Hematopoietic multipotent progenitor cell (in vitro differentiated cells): Measurements from ENCODE around the gene MFSD12. TPM values are rescaled to one million over a fixed set of nuclear protein-coding genes. Genes with fewer than 3 reads are reported as not detected.

ENCODE experiments used
- DNase-seq, 3 donors: peaks; one replicate each; pipeline ENCODE4 v3.0.0-alpha.2; 2011 to 2015; ENCODE audit warnings: low read depth in 2 of 3, low spot score in 2 of 3
- total RNA-seq: library from RNA; depleted of rRNA; stranded (reverse); fragments of >200 nt; gene quantifications from one replicate; pipeline ENCODE4 v1.2.3, GENCODE V29; 2012

Gene MFSD12
- total RNA-seq, 1 donor, result 82.4 TPM

DNA sequence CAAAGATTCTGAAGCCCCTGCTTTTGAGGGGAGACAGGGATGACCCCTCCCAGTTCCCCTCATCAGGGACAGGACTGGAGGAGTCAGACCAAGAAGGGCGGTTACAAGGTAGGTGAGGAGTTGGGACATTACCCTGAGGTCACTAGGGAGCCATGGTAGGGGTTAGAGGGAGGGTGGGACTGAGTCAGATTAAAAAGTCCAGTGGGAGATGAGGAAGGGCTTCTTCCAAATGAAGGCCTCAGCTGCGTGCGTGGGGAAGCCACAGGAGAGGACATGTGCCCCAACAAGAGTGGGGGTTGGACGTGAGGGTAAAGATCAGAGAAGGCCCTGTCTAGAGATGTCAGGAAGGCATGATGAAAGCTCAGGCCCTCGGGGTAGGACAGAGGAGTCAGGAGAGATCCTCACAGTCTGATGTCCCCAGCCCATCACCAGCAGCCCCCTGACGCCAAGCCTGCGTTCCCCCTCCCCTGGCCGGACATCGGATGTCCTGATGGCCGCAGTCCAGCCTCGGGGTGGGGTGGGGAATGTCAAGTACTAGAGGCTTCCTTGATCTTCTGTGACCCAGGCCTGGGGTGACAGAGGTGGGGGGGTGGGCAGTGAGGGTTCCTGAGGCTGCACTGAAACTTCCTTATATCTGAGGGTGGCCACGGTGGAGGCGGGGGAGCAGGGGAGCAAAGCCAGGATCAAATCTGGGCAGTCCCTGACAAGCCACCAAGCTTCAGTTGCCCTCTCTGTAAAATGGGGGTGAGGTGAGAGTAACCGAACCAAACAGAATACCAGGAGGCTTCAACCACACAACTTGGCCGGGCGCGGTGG, 6.5 kb upstream of the MFSD12 start:
- DNase-seq, result no peak

DNA sequence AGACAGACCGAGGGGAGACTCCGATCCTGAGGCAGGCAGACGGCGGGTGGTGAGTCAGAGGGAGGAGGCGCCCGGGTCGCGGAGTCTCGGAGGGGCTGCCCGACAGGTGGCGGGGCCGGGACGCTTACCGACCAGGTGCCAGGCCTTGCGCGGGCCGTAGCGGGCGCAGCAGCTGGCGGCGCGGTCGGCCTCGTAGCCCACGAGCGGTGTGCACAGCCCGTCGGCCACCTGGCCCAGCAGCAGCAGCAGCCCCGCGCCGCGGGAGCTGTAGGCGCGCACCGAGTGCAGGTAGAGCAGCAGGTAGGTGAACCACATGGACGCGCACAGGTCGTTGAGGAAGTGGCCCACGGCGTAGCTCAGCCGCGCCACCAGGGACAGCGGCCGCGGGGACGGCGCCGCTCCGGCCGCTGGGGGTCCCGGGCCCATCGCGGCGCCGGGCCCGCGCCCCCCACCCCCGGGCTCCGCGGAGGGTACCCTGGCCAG, 367 bp downstream of the MFSD12 start:
- DNase-seq, result peak; percentile 37 to 74 (median 60)

DNA sequence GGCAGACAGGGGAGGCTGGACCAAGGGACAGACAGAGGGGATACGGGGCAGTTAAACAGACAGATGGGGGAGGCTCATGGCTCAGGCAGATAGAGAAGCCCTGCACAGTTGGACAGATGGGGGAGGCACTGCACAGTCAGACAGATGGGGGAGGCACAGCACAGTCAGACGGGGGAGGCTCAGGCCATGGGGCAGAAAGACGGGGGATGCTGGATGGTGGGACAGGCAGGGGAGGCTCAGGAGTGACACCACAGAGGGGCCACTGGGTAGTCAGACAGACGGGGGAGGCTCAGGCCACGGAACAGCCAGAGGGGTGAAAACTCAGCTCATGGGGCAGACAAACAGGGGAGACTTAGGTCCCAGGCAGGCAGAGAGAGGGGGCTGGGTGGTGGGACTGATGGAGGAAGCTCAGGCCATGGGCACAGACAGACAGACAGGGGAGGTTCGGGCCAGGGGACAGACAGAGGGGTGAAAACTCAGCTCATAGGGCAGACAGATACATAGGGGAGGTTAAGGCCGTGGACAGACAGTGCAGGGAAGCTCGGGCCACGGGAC, 886 bp downstream of the MFSD12 start:
- no peak for DNase-seq

DNA sequence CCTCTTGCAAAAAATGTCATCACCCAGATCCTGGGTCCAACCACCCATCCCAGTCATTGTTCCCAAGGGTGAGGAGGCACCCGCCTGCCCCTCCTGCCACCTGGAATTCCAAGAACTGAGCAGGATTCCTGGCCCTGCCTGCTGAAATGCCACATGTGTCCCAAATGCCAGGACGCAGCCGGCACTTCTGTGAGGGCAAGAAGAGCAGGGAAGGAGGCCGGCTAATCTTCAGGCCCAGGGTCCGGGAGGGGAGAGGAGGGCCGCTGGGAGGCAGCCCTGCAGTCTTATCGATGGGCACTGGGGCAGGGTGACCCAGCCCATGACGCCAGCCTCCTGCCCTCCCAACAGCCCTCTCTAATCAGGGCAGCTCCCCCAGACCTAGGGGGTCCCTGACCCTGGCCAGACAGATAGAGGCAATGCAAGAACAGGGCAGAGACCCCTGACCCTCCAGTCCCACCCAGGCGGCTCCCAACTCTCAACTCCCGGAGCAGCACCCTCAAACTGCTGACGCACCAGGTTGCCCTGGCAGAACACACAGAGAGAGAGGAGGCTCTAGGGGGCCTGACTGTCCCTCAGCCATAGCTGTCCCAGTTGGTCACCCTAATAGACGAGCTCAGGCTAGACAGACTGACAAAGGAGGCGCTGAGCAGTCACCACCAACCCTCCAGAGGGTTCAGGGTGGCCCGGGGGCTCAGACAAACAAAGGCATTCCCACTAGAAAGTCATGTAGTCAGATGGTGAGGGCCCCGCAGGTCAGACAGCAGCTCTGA, 1.5 kb downstream of the MFSD12 start:
- no peak for DNase-seq

DNA sequence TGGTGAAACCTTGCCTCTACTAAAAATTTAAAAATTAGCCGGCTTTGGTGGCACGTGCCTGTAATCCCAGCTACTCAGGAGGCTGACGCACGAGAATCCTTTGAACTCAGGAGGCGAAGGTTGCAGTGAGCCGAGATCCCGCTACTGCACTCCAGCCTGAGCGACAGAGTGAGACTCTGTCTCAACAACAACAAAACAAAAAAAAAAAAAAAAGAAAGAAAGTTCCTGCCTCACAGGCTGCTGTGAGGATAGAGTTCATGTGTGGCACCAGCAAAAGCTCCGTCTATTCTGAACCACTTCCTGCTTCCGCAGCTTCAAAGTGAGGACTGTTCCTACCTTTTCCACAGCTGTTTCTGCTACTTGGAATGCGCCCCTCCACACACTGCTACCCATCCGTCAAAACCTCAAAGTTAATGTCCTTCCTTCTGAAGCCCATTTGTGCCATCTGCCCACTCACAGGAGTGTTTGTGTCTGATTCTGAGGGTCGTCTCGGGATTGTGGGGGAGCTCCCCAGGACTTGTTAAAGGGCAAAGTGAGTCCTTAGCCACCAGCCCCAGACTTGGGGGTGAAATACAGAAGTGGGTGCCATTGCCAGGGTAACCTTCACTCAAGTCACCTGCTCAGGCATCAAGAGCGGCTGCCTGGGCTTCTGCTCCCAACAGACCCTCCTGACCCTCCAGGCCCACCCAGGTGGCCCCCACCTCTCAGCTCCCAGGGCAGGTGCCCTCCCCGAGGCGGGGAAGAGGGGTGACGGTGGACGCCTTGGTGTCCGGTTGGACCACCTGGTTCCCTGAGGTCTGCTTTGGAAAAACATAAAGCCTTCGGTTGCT, 2.9 kb downstream of the MFSD12 start:
- DNase-seq, result peak in 2 of 3 donors; percentile 41 to 45

- DNase-seq, result no peak
Observed at GRCh38 chr19:3551792-3552095, 5.6 kb downstream of the MFSD12 start.

DNA sequence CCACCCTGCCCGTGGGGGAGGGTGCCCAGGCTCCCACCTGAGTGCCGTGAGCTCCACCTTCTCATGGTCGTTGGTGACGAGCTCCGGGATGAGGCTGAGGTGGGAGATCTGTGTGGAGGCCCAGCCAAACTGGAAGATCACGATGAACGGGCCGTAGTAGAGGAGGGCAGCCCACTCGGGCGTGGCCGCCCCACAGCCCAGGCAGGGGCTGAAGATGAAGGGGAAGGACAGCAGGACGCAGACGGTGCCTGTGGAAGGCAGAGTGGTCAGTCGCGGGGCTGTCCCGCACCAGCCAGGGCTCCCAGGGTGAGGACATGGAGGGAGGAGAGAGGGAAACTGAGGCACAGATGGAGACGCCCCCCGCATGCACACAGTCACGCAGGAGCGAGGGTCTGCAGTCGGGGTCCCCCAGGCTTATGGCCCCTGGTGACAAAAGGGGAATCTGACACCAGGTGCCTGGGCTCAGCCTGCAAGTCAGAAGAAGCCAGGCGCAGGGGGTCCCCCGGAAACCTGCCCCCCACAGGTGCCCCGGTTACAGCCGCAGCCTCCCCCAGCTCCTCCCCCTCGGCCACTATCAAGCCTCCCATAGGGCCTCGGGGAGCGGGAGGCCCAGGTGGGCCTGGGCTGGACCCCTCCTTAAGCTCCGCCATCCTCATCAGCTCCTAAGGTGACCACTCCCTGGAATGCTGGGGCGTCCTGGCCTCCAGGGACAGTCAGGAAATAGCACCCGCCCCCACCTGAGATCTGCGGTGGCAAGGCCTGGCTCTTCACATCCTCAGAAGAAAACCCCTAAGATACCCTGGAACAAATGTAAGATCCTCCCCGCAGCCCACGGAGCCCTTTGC, 6.2 kb downstream of the MFSD12 start:
- DNase-seq, result no peak

GRCh38 chr19:3549816-3550215, 7.6 kb downstream of the MFSD12 start:
- no peak for DNase-seq

- peak in 1 of 3 donors; percentile 34 for DNase-seq
Observed at GRCh38 chr19:3548606-3549005, 8.8 kb downstream of the MFSD12 start.

- no peak for DNase-seq
Observed at GRCh38 chr19:3547767-3548282, 9.6 kb downstream of the MFSD12 start.

GRCh38 chr19:3547301-3547731, 10.1 kb downstream of the MFSD12 start:
- no peak for DNase-seq

GRCh38 chr19:3546119-3546518, 11.3 kb downstream of the MFSD12 start:
- no peak for DNase-seq

DNA sequence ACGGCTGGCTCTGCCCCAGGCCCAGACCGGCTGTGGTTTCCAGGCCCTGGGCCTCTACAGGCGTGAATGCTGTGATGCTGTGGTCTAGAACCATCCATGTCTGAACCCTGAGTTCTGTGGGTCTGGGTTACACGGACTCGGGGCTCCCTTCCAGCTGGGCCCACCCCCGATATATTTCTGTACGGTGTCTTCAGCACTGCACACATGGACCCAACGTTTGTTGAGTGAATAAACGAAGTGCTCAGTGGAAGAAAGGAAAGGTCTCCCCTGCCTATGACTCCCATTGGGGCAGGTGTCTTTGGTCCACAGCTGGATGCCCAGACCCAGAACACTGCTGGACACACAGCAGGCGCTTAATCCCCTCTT, 11.7 kb downstream of the MFSD12 start:
- DNase-seq, result no peak

GRCh38 chr19:3544742-3545668, 12.4 kb downstream of the MFSD12 start:
- DNase-seq, result peak; percentile 55 to 68 (median 64)

DNA sequence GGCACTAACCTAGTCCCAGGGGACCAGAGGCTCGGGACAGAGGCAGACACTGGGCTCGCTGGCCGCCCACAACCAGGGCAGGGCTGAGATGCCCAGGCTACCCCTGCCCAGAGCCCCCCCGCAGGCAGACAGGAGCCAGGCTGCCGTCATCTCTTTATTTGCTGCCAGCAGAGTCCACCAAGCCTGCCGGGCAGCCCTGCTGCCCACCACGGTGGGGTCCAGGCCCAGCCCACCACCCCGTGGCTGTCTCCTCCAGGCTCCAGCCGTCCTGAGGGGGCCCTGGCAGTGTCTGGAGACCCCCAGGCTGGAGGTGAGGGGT, 13.4 kb downstream of the MFSD12 start:
- DNase-seq, result no peak

GRCh38 chr19:3543150-3544057, 14.0 kb downstream of the MFSD12 start:
- no peak for DNase-seq

- DNase-seq, result no peak
Observed at GRCh38 chr19:3539756-3540118, 17.6 kb downstream of the MFSD12 start.
